Mesendoderm (in vitro differentiated cells): Measurements from ENCODE around the gene TRANK1.

Experiments used
- DNase-seq: peaks from one replicate; pipeline ENCODE4 v3.0.0; 2013
- H2AK5ac ChIP-seq: 2 replicates; pipeline ENCODE4 v1.6.1; 2013; ENCODE audit warnings: low read length, inconsistent platforms
- H2BK120ac ChIP-seq: 2 replicates; pipeline ENCODE4 v1.6.1; 2013; ENCODE audit warnings: low read depth, mild to moderate bottlenecking, low read length, moderate library complexity, mixed read lengths
- H2BK15ac ChIP-seq: replicated peaks from 2 replicates; pipeline ENCODE4 v1.6.1; 2013; ENCODE audit warnings: low read depth, mild to moderate bottlenecking, moderate library complexity
- H2BK5ac ChIP-seq: 2 replicates; pipeline ENCODE4 v1.6.1; 2013; ENCODE audit warnings: low read length, inconsistent platforms
- H3K18ac ChIP-seq: 2 replicates; pipeline ENCODE4 v1.6.1; 2013; ENCODE audit warnings: mild to moderate bottlenecking, low read length, mixed read lengths
- H3K23ac ChIP-seq: one replicate; pipeline ENCODE4 v1.6.1; 2013; ENCODE audit warnings: low read length
- H3K27ac ChIP-seq: 2 replicates; pipeline ENCODE4 v1.5.1; 2013; ENCODE audit warnings: low read depth, mild to moderate bottlenecking, inconsistent platforms, low read length, moderate library complexity
- H3K27me3 ChIP-seq: 2 replicates; pipeline ENCODE4 v1.6.1; 2013; ENCODE audit warnings: low read length, control low read depth, mild to moderate bottlenecking, inconsistent platforms; ENCODE audit not compliant: insufficient read depth, poor library complexity
- H3K36me3 ChIP-seq: 2 replicates; pipeline ENCODE4 v1.6.1; 2013; ENCODE audit warnings: low read length, inconsistent platforms; ENCODE audit not compliant: control insufficient read depth, insufficient read depth
- H3K4ac ChIP-seq: one replicate; pipeline ENCODE4 v1.6.1; 2013; ENCODE audit warnings: low read depth, mild to moderate bottlenecking, low read length, moderate library complexity
- H3K4me1 ChIP-seq: 2 replicates; pipeline ENCODE4 v1.6.1; 2013; ENCODE audit warnings: low read depth, low read length, inconsistent platforms; ENCODE audit not compliant: control insufficient read depth
- H3K4me2 ChIP-seq: 2 replicates; pipeline ENCODE4 v1.6.1; 2013; ENCODE audit warnings: low read length
- H3K4me3 ChIP-seq: 2 replicates; pipeline ENCODE4 v1.5.1; 2013; ENCODE audit warnings: mild to moderate bottlenecking, low read length
- H3K56ac ChIP-seq: one replicate; pipeline ENCODE4 v1.6.1; 2013; ENCODE audit warnings: low read length
- H3K79me1 ChIP-seq: 2 replicates; pipeline ENCODE4 v1.6.1; 2013; ENCODE audit warnings: low read length, inconsistent platforms
- H3K79me2 ChIP-seq: 2 replicates; pipeline ENCODE4 v1.6.1; 2013; ENCODE audit warnings: mild to moderate bottlenecking, low read length; ENCODE audit not compliant: control insufficient read depth, insufficient read depth
- H3K9ac ChIP-seq: 2 replicates; pipeline ENCODE4 v1.6.1; 2013; ENCODE audit warnings: low read length, inconsistent platforms
- H4K5ac ChIP-seq: one replicate; pipeline ENCODE4 v1.6.1; 2013; ENCODE audit warnings: low read length
- H4K8ac ChIP-seq: one replicate; pipeline ENCODE4 v1.6.1; 2013; ENCODE audit warnings: low read depth, mild to moderate bottlenecking, control low read depth, low read length, moderate library complexity
- WGBS: extraction: QIAGEN DNeasy Blood & Tissue Kit; methylation state at CpG from one replicate; pipeline ENCODE4 v1.1.7; 2013; ENCODE audit warnings: low lambda C conversion rate, missing lambda C conversion rate; ENCODE audit not compliant: insufficient coverage; ENCODE audit errors: extremely low coverage; 5-methylcytosine and 5-hydroxymethylcytosine counted together

The TRANK1 gene

GRCh38 chr3:36826240-36826639 is 118.6 kb downstream of the TRANK1 start:
- no peak overlapping the region for H4K5ac ChIP-seq
- no peak overlapping the region for H2BK120ac ChIP-seq
- H3K9ac ChIP-seq, result no peak overlapping the region
- no peak overlapping the region for H2AK5ac ChIP-seq
- no peak overlapping the region for H3K18ac ChIP-seq
- H3K27me3 ChIP-seq, result no peaks in the 10 kb centered on the region
- no peak overlapping the region for H3K27ac ChIP-seq
- H2BK15ac ChIP-seq, result no peak overlapping the region
- DNase-seq, result no peak
- H3K4me3 ChIP-seq, result no peak overlapping the region
- H3K4ac ChIP-seq, result no peak overlapping the region
- no peaks in the 10 kb centered on the region for H3K79me1 ChIP-seq
- H3K23ac ChIP-seq, result no peak overlapping the region
- no peak overlapping the region for H3K4me2 ChIP-seq
- H4K8ac ChIP-seq, result no peak overlapping the region
- H3K56ac ChIP-seq, result no peak overlapping the region
- WGBS, result no CpG with 5 or more reads among the region's 6 CpGs
- H2BK5ac ChIP-seq, result no peak overlapping the region
- no peaks in the 10 kb centered on the region for H3K4me1 ChIP-seq
- H3K36me3 ChIP-seq, result no peaks in the 10 kb centered on the region
- no peaks in the 10 kb centered on the region for H3K79me2 ChIP-seq

GRCh38 chr3:36824443-36824842 is 120.4 kb downstream of the TRANK1 start:
- no peaks in the 10 kb centered on the region for H3K36me3 ChIP-seq
- no peak overlapping the region for H4K5ac ChIP-seq
- DNase-seq, result no peak
- no peak overlapping the region for H3K4me2 ChIP-seq
- no CpG with 5 or more reads among the region's 4 CpGs for WGBS
- H3K18ac ChIP-seq, result no peak overlapping the region
- H3K79me2 ChIP-seq, result no peaks in the 10 kb centered on the region
- no peak overlapping the region for H3K56ac ChIP-seq
- no peaks in the 10 kb centered on the region for H3K27me3 ChIP-seq
- no peak overlapping the region for H2BK5ac ChIP-seq
- H3K4me3 ChIP-seq, result no peak overlapping the region
- no peaks in the 10 kb centered on the region for H3K79me1 ChIP-seq
- H4K8ac ChIP-seq, result no peak overlapping the region
- no peak overlapping the region for H3K4ac ChIP-seq
- no peak overlapping the region for H2AK5ac ChIP-seq
- no peak overlapping the region for H2BK120ac ChIP-seq
- no peak overlapping the region for H2BK15ac ChIP-seq
- H3K23ac ChIP-seq, result no peak overlapping the region
- no peak overlapping the region for H3K27ac ChIP-seq
- no peaks in the 10 kb centered on the region for H3K4me1 ChIP-seq
- H3K9ac ChIP-seq, result no peak overlapping the region

- Histone ChIP-seq H3K36me3 (no peaks in the 10 kb centered on the region), H3K56ac (no peak overlapping the region), H4K5ac (no peak overlapping the region), H3K18ac (no peak overlapping the region), H4K8ac (no peak overlapping the region), H2BK120ac (no peak overlapping the region), H3K9ac (no peak overlapping the region), H3K4ac (no peak overlapping the region), H3K79me1 (no peaks in the 10 kb centered on the region), H3K4me1 (no peaks in the 10 kb centered on the region), H3K4me2 (no peak overlapping the region), H2BK15ac (no peak overlapping the region), H3K4me3 (no peak overlapping the region), H2BK5ac (no peak overlapping the region), H3K79me2 (no peaks in the 10 kb centered on the region), H3K27ac (no peak overlapping the region), H3K27me3 (no peaks in the 10 kb centered on the region), H2AK5ac (no peak overlapping the region), H3K23ac (no peak overlapping the region)
- WGBS, result no CpG with 5 or more reads among the region's 3 CpGs
- no peak for DNase-seq
These were observed 121.0 kb downstream of the TRANK1 start for GRCh38 chr3:36823806-36824205.

- Histone ChIP-seq H4K8ac (no peak overlapping the region), H2BK5ac (no peak overlapping the region), H3K56ac (no peak overlapping the region), H3K27ac (no peak overlapping the region), H3K4me3 (no peak overlapping the region), H3K79me1 (no peaks in the 10 kb centered on the region), H3K9ac (no peak overlapping the region), H2BK120ac (no peak overlapping the region), H3K23ac (no peak overlapping the region), H3K4me1 (no peaks in the 10 kb centered on the region), H3K27me3 (no peaks in the 10 kb centered on the region), H4K5ac (no peak overlapping the region), H3K4me2 (no peak overlapping the region), H3K79me2 (no peaks in the 10 kb centered on the region), H3K36me3 (no peaks in the 10 kb centered on the region), H2BK15ac (no peak overlapping the region), H3K4ac (no peak overlapping the region), H3K18ac (no peak overlapping the region), H2AK5ac (no peak overlapping the region)
- no CpG with 5 or more reads among the region's 3 CpGs for WGBS
- DNase-seq, result no peak
These were observed 124.8 kb downstream of the TRANK1 start for GRCh38 chr3:36820083-36820482.

- no peak overlapping the region for H3K9ac ChIP-seq
- H3K4me2 ChIP-seq, result no peak overlapping the region
- H3K18ac ChIP-seq, result no peak overlapping the region
- no peak overlapping the region for H2BK5ac ChIP-seq
- no peak overlapping the region for H3K27ac ChIP-seq
- H3K4me3 ChIP-seq, result no peak overlapping the region
- no CpG with 5 or more reads among the region's 6 CpGs for WGBS
- H3K79me2 ChIP-seq, result no peaks in the 10 kb centered on the region
- no peaks in the 10 kb centered on the region for H3K36me3 ChIP-seq
- H2BK120ac ChIP-seq, result no peak overlapping the region
- no peaks in the 10 kb centered on the region for H3K4me1 ChIP-seq
- no peak overlapping the region for H3K56ac ChIP-seq
- no peaks in the 10 kb centered on the region for H3K27me3 ChIP-seq
- no peak overlapping the region for H4K5ac ChIP-seq
- no peak overlapping the region for H2AK5ac ChIP-seq
- no peak overlapping the region for H2BK15ac ChIP-seq
- H3K79me1 ChIP-seq, result no peaks in the 10 kb centered on the region
- H3K4ac ChIP-seq, result no peak overlapping the region
- H4K8ac ChIP-seq, result no peak overlapping the region
- no peak overlapping the region for H3K23ac ChIP-seq
- DNase-seq, result no peak
These were observed 126.9 kb downstream of the TRANK1 start for GRCh38 chr3:36817806-36818533.

GRCh38 chr3:36815375-36815774 is 129.5 kb downstream of the TRANK1 start:
- Histone ChIP-seq H3K36me3 (no peaks in the 10 kb centered on the region), H3K23ac (no peak overlapping the region), H2BK120ac (no peak overlapping the region), H3K4me1 (no peaks in the 10 kb centered on the region), H3K4me3 (no peak overlapping the region), H3K9ac (no peak overlapping the region), H3K4me2 (no peak overlapping the region), H4K5ac (no peak overlapping the region), H3K18ac (no peak overlapping the region), H3K79me1 (no peaks in the 10 kb centered on the region), H2BK15ac (no peak overlapping the region), H2AK5ac (no peak overlapping the region), H3K79me2 (no peaks in the 10 kb centered on the region), H4K8ac (no peak overlapping the region), H3K4ac (no peak overlapping the region), H2BK5ac (no peak overlapping the region), H3K27me3 (no peaks in the 10 kb centered on the region), H3K56ac (no peak overlapping the region), H3K27ac (no peak overlapping the region)
- WGBS, result no CpG with 5 or more reads among the region's 9 CpGs
- DNase-seq, result no peak
